ENCODE data around the gene HPCA. TPM values are rescaled to one million over a fixed set of nuclear protein-coding genes. Genes with fewer than 3 reads are reported as not detected.

Gene HPCA
- total RNA-seq, 1 donor from 2014 or later = 0.88 TPM

GRCh38 chr1:32870615-32871363 is 15.5 kb upstream of the HPCA start, which contains the start of gene FNDC5:
FNDC5 (minus strand) TSS chr1:32870912.
- DNase-seq (ENCODE audit: low read depth) = peak; percentile 33

DNA sequence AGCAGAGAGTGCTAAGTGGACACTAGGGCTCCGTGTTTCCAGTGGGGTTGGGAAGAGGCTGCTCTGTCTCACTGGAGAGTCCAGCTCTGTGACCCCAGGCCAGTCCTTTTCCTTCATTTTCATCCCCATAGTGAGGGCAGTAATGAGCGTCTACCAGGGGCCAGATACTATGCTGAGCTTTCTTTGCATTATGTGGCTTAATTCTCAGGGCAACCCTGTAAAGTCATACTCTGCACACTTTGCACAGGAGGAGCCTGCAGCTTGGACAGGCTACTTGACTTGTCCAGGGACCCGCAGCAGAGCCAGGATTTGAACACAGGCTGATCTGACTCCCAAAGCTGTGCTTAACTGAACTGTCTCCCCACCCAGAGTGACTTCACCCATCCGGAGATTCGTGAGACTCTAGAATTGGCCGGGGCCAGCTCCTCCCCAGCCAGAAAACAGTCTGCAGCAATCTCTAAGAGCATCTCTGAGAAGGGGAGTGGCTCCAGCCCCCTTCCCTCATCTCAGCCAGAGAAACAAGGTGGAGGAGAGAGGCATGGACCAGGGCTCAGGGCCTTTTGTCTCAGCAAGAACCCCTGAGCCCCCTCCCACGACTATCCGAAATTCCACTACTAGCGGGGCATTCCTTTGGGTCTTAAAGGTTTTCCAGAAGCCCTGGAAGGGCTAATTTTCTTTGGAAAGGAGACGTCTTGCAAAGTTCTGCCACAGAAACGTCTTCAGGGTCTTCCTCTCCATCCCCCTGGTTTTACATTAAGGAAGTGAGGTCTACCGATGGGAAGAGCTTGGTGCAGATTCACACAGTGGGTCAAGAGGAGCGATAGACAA is 14.7 kb upstream of the HPCA start:
- DNase-seq (ENCODE audit: low read depth) = peak; percentile 78

DNA sequence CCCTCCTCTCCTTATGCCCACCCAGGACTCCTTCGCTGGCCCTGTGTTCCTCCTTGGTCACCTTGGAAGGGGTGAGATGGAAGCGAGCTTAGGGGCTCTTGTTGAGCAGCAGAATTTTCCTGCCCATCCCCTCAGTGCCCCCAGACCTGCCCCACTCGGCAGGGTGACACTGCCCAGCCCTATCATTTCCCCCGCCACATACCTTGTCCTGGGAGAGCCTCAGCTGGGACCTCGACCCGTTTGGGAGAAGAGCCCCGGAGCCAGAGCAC is 14.2 kb upstream of the HPCA start:
- no peak for DNase-seq (ENCODE audit: low read depth)

- DNase-seq (ENCODE audit: low read depth) = no peak
These were observed 12.8 kb upstream of the HPCA start for GRCh38 chr1:32873484-32873883.

DNA sequence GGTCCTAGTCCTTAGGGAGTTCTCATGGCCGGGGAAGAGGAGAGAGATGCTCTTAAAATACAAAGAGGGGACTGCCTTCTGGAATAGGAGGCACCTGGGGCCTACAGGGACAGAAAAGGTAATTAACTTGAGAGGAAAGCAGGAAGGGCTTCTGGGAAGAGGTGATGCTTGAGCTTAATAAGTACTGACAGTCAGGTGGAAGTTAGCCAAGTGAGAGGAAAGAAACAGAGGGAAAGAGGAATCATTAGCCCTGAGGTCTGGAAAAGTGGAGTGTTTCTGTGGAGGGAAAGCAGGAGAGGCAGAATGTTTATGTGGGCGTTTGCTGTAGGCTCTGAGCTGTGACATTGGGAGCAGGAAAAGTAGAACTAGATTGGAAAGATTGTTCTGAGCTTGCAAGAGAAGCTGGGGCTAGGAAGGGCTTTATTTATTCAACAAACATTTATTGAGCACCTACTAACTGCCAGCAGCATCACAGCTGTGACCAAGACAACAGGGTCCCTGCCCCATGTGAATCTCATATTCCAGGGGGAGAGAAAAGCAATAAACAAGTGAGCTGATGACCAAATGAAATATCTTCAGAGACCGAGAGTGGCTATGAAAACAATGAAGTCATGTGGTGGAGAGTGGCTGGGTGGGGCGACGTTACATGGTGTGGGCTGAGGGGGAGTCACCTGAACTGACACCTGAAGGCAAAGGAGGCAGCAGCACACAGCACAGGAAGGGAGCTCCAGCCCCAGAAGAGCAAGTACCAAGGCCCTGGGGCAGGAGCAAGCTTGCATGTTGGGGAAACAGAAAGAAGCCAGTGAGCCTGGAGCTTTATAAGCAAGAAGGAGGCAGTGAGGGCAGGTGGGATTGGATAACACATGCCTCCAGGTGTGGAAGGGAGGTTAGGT is 11.2 kb upstream of the HPCA start:
- DNase-seq (ENCODE audit: low read depth) = no peak

GRCh38 chr1:32876341-32877210 is 9.7 kb upstream of the HPCA start:
- peak; percentile 46 for DNase-seq (ENCODE audit: low read depth)

DNA sequence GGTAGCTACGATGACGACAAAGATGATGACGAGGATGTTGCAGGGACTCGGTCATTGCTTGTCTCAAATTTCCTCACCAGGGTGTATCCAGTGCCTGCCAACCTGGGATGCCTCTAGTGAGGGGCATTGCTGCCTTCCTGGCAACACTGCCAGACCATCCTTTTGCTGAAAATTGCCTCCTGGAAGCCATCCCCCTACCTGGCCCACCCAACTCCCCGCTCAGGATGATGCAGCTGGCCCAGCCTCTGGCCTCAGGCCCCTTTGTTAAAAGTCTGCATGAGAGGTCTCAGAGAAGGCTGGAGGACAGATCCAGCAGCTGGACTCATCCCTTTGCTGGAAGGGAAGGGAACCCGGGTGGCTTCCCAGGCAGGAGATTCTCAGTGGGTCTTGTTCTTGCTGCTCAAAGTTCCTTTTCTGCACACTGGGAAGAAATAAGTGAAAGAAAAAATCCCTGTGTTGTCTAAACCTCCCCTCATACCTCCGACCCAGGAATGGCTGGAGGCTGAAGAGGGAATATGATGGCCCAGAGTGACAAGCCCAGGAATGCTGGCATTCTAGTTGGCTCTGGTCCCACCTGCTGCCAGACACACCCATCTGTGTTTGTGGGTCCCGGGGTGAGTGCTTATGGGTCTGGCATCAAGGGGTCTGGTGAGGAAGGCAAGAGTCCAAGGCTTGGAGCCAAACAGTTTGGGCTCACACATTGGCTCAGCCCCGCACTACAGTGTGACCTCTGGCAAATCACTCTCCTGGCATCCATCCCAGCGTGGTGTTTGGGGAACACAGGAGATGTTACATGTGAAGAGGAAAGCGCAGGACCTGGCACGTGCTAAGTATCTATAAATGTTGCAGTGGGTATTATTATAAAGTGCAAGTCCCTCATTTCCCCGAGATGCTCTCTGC is 8.8 kb upstream of the HPCA start:
- peak; percentile 53 for DNase-seq (ENCODE audit: low read depth)

- DNase-seq (ENCODE audit: low read depth) = no peak
These were observed 8.1 kb upstream of the HPCA start for GRCh38 chr1:32878183-32878582.

- no peak for DNase-seq (ENCODE audit: low read depth)
These were observed 7.7 kb upstream of the HPCA start for GRCh38 chr1:32878637-32879041.

- DNase-seq (ENCODE audit: low read depth) = no peak
These were observed 5.0 kb upstream of the HPCA start for GRCh38 chr1:32881291-32881690.

DNA sequence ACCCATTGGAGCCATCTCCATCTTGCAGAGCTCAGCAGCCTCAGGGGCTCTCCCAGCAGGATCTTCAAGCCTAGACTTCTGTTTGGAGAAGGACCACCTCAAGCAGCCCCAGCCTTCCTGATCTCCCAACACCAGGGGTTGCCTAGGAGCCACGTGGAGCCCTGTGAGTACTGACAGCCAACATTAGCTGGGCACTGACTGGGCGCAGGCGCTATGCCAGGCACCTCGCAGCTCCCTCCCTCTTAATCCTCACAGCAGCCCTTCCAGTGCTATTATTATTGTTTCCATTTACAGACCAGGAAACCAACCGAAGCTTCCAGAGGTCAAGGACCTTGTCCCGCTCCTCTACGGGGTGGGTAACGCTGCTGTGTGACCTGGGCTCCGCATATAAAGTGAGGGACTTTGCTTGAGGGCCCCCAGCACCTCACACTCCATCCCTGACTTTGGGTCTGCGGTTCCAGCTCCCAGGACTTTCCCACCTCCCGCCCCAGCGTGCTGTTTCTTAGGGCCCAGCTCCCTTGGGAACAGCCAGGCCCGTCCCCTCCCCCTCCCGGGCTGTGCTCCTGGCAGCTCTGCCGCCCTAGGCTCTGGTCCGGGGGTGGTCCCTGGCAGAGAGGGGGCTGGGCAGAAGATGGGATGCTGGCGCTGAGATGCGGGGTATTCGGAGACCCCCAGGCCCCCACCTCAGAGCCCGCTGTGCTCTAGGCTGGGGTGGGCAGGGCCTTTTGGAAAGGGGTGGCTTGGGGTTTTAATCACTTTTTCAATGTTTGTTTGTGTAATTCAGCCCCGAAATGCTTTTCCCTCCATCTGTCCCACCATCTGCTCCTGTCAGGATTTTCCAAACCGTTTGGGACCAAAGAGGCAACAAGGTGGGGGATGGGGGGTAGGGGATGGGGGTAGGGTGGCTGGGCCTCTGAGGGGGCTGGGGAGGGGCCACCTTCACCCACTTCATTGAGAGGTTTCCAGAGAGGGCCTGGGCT is 4.1 kb upstream of the HPCA start:
- no peak for DNase-seq (ENCODE audit: low read depth)

DNA sequence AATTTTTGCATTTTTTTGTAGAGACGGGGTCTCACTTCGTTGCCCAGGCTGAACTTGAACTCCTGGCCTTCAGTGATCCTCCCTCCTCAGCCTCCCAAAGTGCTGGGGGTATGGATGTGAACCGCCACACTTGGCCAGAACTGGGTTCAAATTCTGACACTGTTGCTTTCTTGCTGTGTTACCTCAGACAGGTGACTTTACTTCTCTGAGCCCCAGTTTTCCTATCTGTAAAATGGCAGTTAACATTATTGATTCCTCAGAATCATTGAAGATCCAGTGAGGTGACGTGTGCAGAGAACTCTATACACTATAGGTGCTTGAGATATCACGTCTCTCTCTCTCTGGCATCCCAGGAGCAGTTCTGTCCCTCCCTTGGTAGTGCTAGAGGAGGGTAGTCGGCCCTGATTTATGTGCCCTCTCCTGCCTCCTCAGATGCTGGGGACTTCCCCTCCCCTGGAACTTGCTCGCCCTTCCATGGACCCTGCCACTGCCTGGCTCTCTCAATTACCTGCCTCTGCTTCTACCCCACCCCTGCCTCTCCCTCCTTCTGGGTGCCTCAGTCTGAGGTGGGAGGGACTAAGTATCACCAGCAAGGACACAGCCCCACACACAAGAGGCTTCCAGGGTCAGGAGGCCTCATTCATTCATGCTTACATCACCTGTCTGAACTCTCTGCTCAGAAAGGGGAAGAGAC is 2.8 kb upstream of the HPCA start:
- DNase-seq (ENCODE audit: low read depth) = no peak

- no peak for DNase-seq (ENCODE audit: low read depth)
These were observed 2.3 kb upstream of the HPCA start for GRCh38 chr1:32884032-32884372.

DNA sequence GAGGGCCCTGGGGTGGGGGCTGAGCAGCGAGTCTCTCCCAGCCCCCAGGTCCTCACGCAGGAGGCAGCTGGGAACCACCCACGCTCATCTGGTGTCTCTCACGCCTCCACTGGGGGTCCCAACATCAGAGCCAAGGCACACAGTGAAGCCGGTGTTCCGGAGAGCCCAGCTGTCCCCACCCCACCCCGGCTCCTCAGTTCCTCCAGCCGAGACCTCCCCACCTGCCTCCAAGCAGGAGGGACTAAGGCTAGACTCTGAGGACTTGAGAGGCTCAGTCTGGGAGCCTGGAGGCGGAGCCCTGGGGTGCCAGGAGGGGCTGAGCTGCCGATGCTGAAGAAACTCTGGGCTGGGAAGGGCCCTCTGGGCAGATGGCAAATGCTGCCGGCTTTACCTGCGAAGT is 1.6 kb upstream of the HPCA start:
- DNase-seq (ENCODE audit: low read depth) = no peak

GRCh38 chr1:32885676-32886003 is 651 bp upstream of the HPCA start:
- no peak for DNase-seq (ENCODE audit: low read depth)

DNA sequence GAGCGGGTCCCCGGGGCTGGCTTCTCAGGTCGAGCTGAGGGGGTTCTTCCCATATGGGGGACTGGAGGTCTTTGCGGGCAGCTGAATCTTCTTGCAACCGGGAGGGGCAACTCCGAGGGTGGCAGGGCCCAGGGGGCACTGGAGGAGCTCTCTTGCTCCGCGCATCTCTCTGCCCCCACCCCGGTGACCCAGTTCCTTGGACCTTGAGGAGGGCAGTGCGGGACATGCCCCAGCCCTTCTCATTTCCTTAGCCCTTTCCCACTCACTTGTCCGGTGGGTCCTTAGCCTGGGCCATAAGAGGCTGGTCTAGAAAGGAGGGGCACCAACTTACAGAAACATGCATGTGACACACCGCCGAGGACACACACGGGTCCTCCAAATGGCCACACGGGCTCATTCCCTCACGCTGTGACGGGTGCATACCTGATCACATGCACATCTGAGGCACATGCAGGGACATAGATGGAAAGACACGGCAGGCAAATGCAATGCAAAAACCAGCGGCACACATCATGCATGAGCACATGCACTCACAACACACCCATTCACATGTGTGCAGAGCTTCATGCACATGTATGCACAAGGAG is 630 bp downstream of the HPCA start:
- no peak for DNase-seq (ENCODE audit: low read depth)

DNA sequence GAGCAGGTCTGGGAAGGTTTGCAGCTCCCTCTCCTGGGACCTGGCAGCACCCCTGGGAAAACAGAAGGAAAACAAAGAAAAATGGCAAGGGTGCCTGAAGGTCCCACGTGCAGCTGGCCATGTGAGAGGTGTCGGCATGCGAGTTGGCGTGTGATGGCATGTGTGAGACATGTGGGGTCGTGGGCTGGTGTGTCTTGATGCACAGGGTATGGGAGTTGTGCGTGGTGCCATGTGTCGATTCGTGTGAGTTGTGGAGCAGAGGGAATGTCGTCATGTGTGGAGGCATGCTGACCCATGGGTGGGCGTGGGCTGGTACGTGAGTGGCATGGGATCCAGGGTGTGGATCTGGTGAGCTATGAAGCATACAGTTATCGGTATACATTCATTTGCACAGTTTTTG is 1.3 kb downstream of the HPCA start:
- no peak for DNase-seq (ENCODE audit: low read depth)

DNA sequence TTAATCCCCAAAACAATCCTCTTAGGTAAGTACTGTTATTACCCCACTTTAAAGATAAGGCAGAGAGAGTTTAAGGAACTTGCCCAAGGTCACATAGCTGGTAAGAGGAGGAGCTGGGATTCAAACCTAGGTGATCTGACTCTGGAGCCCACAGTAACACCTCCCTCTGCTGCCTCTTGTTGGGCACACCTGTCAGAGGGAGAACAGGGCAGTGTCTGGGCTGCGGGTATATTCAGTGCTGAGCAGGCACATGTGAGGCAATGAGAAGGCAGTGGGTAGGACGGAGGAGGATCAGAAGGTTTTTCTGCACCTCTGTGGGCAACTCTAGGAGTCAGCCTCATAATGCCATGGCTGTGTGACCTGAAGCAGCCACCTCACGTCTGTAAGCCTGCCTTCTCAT is 1.8 kb downstream of the HPCA start:
- no peak for DNase-seq (ENCODE audit: low read depth)

Measured in myocyte (in vitro differentiated cells).